ENCODE results near the gene HPD. TPM values are rescaled to one million over a fixed set of nuclear protein-coding genes. Genes with fewer than 3 reads are reported as not detected.

Gene HPD
- polyA plus RNA-seq, 4 donors = 0.13 to 0.78 TPM; not detected in 2

GRCh38 chr12:121812921-121813896, 45.5 kb downstream of the HPD start:
- peaks cover 23 to 92% (median 34%) of the 10 kb centered on the region in 3 donors for H3K36me3 ChIP-seq (ENCODE audit: control insufficient read depth in 3 of 3, insufficient read depth in 2 of 3, low read depth in 1 of 3, low read length in 3 of 3)
- no peaks in the 10 kb centered on the region for H3K9me3 ChIP-seq (ENCODE audit: control insufficient read depth in 2 of 2, insufficient read depth in 1 of 2, low read depth in 1 of 2, low read length in 1 of 2)
- H3K4me1 ChIP-seq (ENCODE audit: control insufficient read depth in 3 of 3, insufficient read depth in 2 of 3, low read depth in 1 of 3, low read length in 2 of 3) = peaks cover 0 to 28% (median 2%) of the 10 kb centered on the region in 3 donors
- FAIRE-seq (no peak), DNase-seq (peak; percentile 41)
- H3K4me3 ChIP-seq (ENCODE audit: low read depth in 1 of 3, low read length in 3 of 3) = peak overlapping the region in 2 of 3 donors; percentile 65 to 67
- peak overlapping the region in 2 of 3 donors; percentile 3 to 81 for H3K27ac ChIP-seq (ENCODE audit: low read depth in 1 of 3, low read length in 2 of 3)
- WGBS, 3 donors = 24 to 42% (median 31%) methylated on average over 25 of the region's 25 CpGs
- H3K27me3 ChIP-seq (ENCODE audit: control insufficient read depth in 3 of 3, insufficient read depth in 3 of 3, low read length in 3 of 3) = no peaks in the 10 kb centered on the region

GRCh38 chr12:121812320-121812871, 46.3 kb downstream of the HPD start:
- H3K9me3 ChIP-seq (ENCODE audit: control insufficient read depth in 2 of 2, insufficient read depth in 1 of 2, low read depth in 1 of 2, low read length in 1 of 2) = no peaks in the 10 kb centered on the region
- peaks cover 18 to 92% (median 29%) of the 10 kb centered on the region in 3 donors for H3K36me3 ChIP-seq (ENCODE audit: control insufficient read depth in 3 of 3, insufficient read depth in 2 of 3, low read depth in 1 of 3, low read length in 3 of 3)
- no peak for FAIRE-seq
- 2 to 11% (median 7%) methylated on average over 24 to 26 of the region's 26 CpGs for WGBS, 3 donors
- no peaks in the 10 kb centered on the region for H3K27me3 ChIP-seq (ENCODE audit: control insufficient read depth in 3 of 3, insufficient read depth in 3 of 3, low read length in 3 of 3)
- DNase-seq = peak; percentile 81 to 88
- H3K4me3 ChIP-seq (ENCODE audit: low read depth in 1 of 3, low read length in 3 of 3) = peak overlapping the region; percentile 22 to 67 (median 65)
- H3K4me1 ChIP-seq (ENCODE audit: control insufficient read depth in 3 of 3, insufficient read depth in 2 of 3, low read depth in 1 of 3, low read length in 2 of 3) = peaks cover 2 to 32% (median 3%) of the 10 kb centered on the region in 3 donors
- peak overlapping the region; percentile 3 to 81 (median 9) for H3K27ac ChIP-seq (ENCODE audit: low read depth in 1 of 3, low read length in 2 of 3)

GRCh38 chr12:121811434-121812319, 47.0 kb downstream of the HPD start:
- DNase-seq = peak; percentile 55 to 83
- Histone ChIP-seq H3K9me3 (ENCODE audit: control insufficient read depth in 2 of 2, insufficient read depth in 1 of 2, low read depth in 1 of 2, low read length in 1 of 2) (no peaks in the 10 kb centered on the region), H3K36me3 (ENCODE audit: control insufficient read depth in 3 of 3, insufficient read depth in 2 of 3, low read depth in 1 of 3, low read length in 3 of 3) (peaks cover 12 to 91% (median 23%) of the 10 kb centered on the region in 3 donors), H3K4me3 (ENCODE audit: low read depth in 1 of 3, low read length in 3 of 3) (peak overlapping the region; percentile 22 to 67 (median 65)), H3K27me3 (ENCODE audit: control insufficient read depth in 3 of 3, insufficient read depth in 3 of 3, low read length in 3 of 3) (no peaks in the 10 kb centered on the region), H3K4me1 (ENCODE audit: control insufficient read depth in 3 of 3, insufficient read depth in 2 of 3, low read depth in 1 of 3, low read length in 2 of 3) (peaks cover 5 to 38% (median 8%) of the 10 kb centered on the region in 3 donors), H3K27ac (ENCODE audit: low read depth in 1 of 3, low read length in 2 of 3) (peak overlapping the region; percentile 28 to 81 (median 57))
- FAIRE-seq = no peak
- WGBS, 3 donors = 4 to 5% (median 4%) methylated on average over 45 to 46 of the region's 46 CpGs

GRCh38 chr12:121810833-121811433, 47.7 kb downstream of the HPD start:
- H3K4me1 ChIP-seq (ENCODE audit: control insufficient read depth in 3 of 3, insufficient read depth in 2 of 3, low read depth in 1 of 3, low read length in 2 of 3) = peaks cover 5 to 45% (median 10%) of the 10 kb centered on the region in 3 donors
- no peaks in the 10 kb centered on the region for H3K27me3 ChIP-seq (ENCODE audit: control insufficient read depth in 3 of 3, insufficient read depth in 3 of 3, low read length in 3 of 3)
- peak overlapping the region in 2 of 3 donors; percentile 65 to 67 for H3K4me3 ChIP-seq (ENCODE audit: low read depth in 1 of 3, low read length in 3 of 3)
- DNase-seq = no peak
- peak overlapping the region in 2 of 3 donors; percentile 8 to 81 for H3K27ac ChIP-seq (ENCODE audit: low read depth in 1 of 3, low read length in 2 of 3)
- 50 to 53% (median 50%) methylated on average over 6 of the region's 6 CpGs for WGBS, 3 donors
- no peak for FAIRE-seq
- H3K9me3 ChIP-seq (ENCODE audit: control insufficient read depth in 2 of 2, insufficient read depth in 1 of 2, low read depth in 1 of 2, low read length in 1 of 2) = no peaks in the 10 kb centered on the region
- peaks cover 12 to 92% (median 20%) of the 10 kb centered on the region in 3 donors for H3K36me3 ChIP-seq (ENCODE audit: control insufficient read depth in 3 of 3, insufficient read depth in 2 of 3, low read depth in 1 of 3, low read length in 3 of 3)

- no peaks in the 10 kb centered on the region for H3K27me3 ChIP-seq (ENCODE audit: control insufficient read depth in 3 of 3, insufficient read depth in 3 of 3, low read length in 3 of 3)
- no peak overlapping the region for H3K27ac ChIP-seq (ENCODE audit: low read depth in 1 of 3, low read length in 2 of 3)
- FAIRE-seq (no peak), DNase-seq (no peak)
- peaks cover 5 to 49% (median 12%) of the 10 kb centered on the region in 3 donors for H3K4me1 ChIP-seq (ENCODE audit: control insufficient read depth in 3 of 3, insufficient read depth in 2 of 3, low read depth in 1 of 3, low read length in 2 of 3)
- no peak overlapping the region for H3K4me3 ChIP-seq (ENCODE audit: low read depth in 1 of 3, low read length in 3 of 3)
- WGBS, 3 donors = 82 to 84% (median 82%) methylated on average over 22 to 33 of the region's 33 CpGs
- peaks cover 12 to 89% (median 20%) of the 10 kb centered on the region in 3 donors for H3K36me3 ChIP-seq (ENCODE audit: control insufficient read depth in 3 of 3, insufficient read depth in 2 of 3, low read depth in 1 of 3, low read length in 3 of 3)
- H3K9me3 ChIP-seq (ENCODE audit: control insufficient read depth in 2 of 2, insufficient read depth in 1 of 2, low read depth in 1 of 2, low read length in 1 of 2) = no peaks in the 10 kb centered on the region
Measured at GRCh38 chr12:121810234-121810817, 48.3 kb downstream of the HPD start.

- Histone ChIP-seq H3K4me1 (ENCODE audit: control insufficient read depth in 3 of 3, insufficient read depth in 2 of 3, low read depth in 1 of 3, low read length in 2 of 3) (peaks cover 5 to 49% (median 12%) of the 10 kb centered on the region in 3 donors), H3K36me3 (ENCODE audit: control insufficient read depth in 3 of 3, insufficient read depth in 2 of 3, low read depth in 1 of 3, low read length in 3 of 3) (peaks cover 9 to 83% (median 20%) of the 10 kb centered on the region in 3 donors), H3K9me3 (ENCODE audit: control insufficient read depth in 2 of 2, insufficient read depth in 1 of 2, low read depth in 1 of 2, low read length in 1 of 2) (no peaks in the 10 kb centered on the region), H3K4me3 (ENCODE audit: low read depth in 1 of 3, low read length in 3 of 3) (no peak overlapping the region), H3K27ac (ENCODE audit: low read depth in 1 of 3, low read length in 2 of 3) (no peak overlapping the region), H3K27me3 (ENCODE audit: control insufficient read depth in 3 of 3, insufficient read depth in 3 of 3, low read length in 3 of 3) (no peaks in the 10 kb centered on the region)
- DNase-seq (no peak), FAIRE-seq (no peak)
- WGBS, 3 donors = 87 to 92% (median 90%) methylated on average over 27 of the region's 27 CpGs
Measured at GRCh38 chr12:121809712-121810116, 48.9 kb downstream of the HPD start.

- WGBS, 3 donors = 91 to 92% (median 91%) methylated on average over 8 of the region's 8 CpGs
- H3K9me3 ChIP-seq (ENCODE audit: control insufficient read depth in 2 of 2, insufficient read depth in 1 of 2, low read depth in 1 of 2, low read length in 1 of 2) = no peaks in the 10 kb centered on the region
- H3K4me1 ChIP-seq (ENCODE audit: control insufficient read depth in 3 of 3, insufficient read depth in 2 of 3, low read depth in 1 of 3, low read length in 2 of 3) = peaks cover 5 to 48% (median 12%) of the 10 kb centered on the region in 3 donors
- no peaks in the 10 kb centered on the region for H3K27me3 ChIP-seq (ENCODE audit: control insufficient read depth in 3 of 3, insufficient read depth in 3 of 3, low read length in 3 of 3)
- no peak overlapping the region for H3K4me3 ChIP-seq (ENCODE audit: low read depth in 1 of 3, low read length in 3 of 3)
- DNase-seq (no peak), FAIRE-seq (no peak)
- no peak overlapping the region for H3K27ac ChIP-seq (ENCODE audit: low read depth in 1 of 3, low read length in 2 of 3)
- peaks cover 9 to 74% (median 14%) of the 10 kb centered on the region in 3 donors for H3K36me3 ChIP-seq (ENCODE audit: control insufficient read depth in 3 of 3, insufficient read depth in 2 of 3, low read depth in 1 of 3, low read length in 3 of 3)
Measured at GRCh38 chr12:121808623-121809022, 50.0 kb downstream of the HPD start.

Data from small intestine (tissue), 7 donors.